Activated CD8-positive, alpha-beta memory T cell treated with anti-CD3 and anti-CD28 coated beads, Interleukin-2, amount 50 U/mL, for 24 hours (primary cell): ENCODE data around the gene MFSD11.
"Not testable (repeated sequence)": the region's sequence is repeated elsewhere in the genome, so short reads cannot be mapped to it uniquely, and the experiment has no call there.

ENCODE experiments used
- DNase-seq: peaks from one replicate; pipeline ENCODE4 v3.0.0-alpha.2; 2020; ENCODE audit errors: extremely low read depth

MFSD11 gene

GRCh38 chr17:76797241-76797840 lies 59.4 kb downstream of the MFSD11 start:
- no peak for DNase-seq

GRCh38 chr17:76801706-76802105 lies 63.8 kb downstream of the MFSD11 start:
- no peak for DNase-seq

GRCh38 chr17:76805319-76805718 lies 67.4 kb downstream of the MFSD11 start:
- no peak for DNase-seq

- DNase-seq, result not testable (repeated sequence)
Observed at GRCh38 chr17:76806151-76806550, 68.2 kb downstream of the MFSD11 start.

- not testable (repeated sequence) for DNase-seq
Observed at GRCh38 chr17:76806767-76807166, 68.8 kb downstream of the MFSD11 start.

GRCh38 chr17:76808326-76808725 lies 70.4 kb downstream of the MFSD11 start:
- no peak for DNase-seq

- no peak for DNase-seq
Observed at GRCh38 chr17:76810956-76811355, 73.0 kb downstream of the MFSD11 start.

- no peak for DNase-seq
Observed at GRCh38 chr17:76811834-76812233, 73.9 kb downstream of the MFSD11 start.

GRCh38 chr17:76812263-76812662 lies 74.3 kb downstream of the MFSD11 start:
- no peak for DNase-seq

GRCh38 chr17:76812968-76813367 lies 75.0 kb downstream of the MFSD11 start:
- no peak for DNase-seq

- not testable (repeated sequence) for DNase-seq
Observed at GRCh38 chr17:76815907-76816589, 78.1 kb downstream of the MFSD11 start.

- DNase-seq, result no peak
Observed at GRCh38 chr17:76816590-76817135, 78.7 kb downstream of the MFSD11 start.

- no peak for DNase-seq
Observed at GRCh38 chr17:76820039-76820438, 82.1 kb downstream of the MFSD11 start.

- no peak for DNase-seq
Observed at GRCh38 chr17:76820561-76820960, 82.6 kb downstream of the MFSD11 start.

GRCh38 chr17:76822184-76822778 lies 84.4 kb downstream of the MFSD11 start:
- no peak for DNase-seq

- DNase-seq, result no peak
Observed at GRCh38 chr17:76824093-76824492, 86.2 kb downstream of the MFSD11 start.

GRCh38 chr17:76826330-76827068 lies 88.6 kb downstream of the MFSD11 start:
- DNase-seq, result no peak

- no peak for DNase-seq
Observed at GRCh38 chr17:76827736-76828135, 89.8 kb downstream of the MFSD11 start.
